SK-N-SH treated with all-trans-retinoic acid at 6 μM for 48 hours (cell line): Measurements from ENCODE around the gene EIF4H.

Experiments used
- ISL1 ChIP-seq: fragments of 250-450 bp; sonication (Bioruptor Pico); IDR thresholded peaks from 2 replicates; pipeline ENCODE4 v2.1.2; 2022; ENCODE audit warnings: mild to moderate bottlenecking, moderate library complexity
- PPARA ChIP-seq: fragments of 250-450 bp; sonication (Bioruptor Pico); IDR thresholded peaks from 2 replicates; pipeline ENCODE4 v1.5.0; 2020; ENCODE audit warnings: mild to moderate bottlenecking, borderline replicate concordance
- RARB ChIP-seq: fragments of 250-450 bp; sonication (Bioruptor Pico); IDR thresholded peaks from 2 replicates; pipeline ENCODE4 v1.8.0; 2021; ENCODE audit warnings: mild to moderate bottlenecking, moderate library complexity
- ZFP30 ChIP-seq: fragments of 450-650 bp; formaldehyde crosslinking; IDR thresholded peaks from 2 replicates; pipeline ENCODE4 v1.5.0; 2022; ENCODE audit warnings: mild to moderate bottlenecking, moderate library complexity
- ZNF70 ChIP-seq: fragments of 450-650 bp; formaldehyde crosslinking; IDR thresholded peaks from 2 replicates; pipeline ENCODE4 v1.5.0; 2020; ENCODE audit warnings: mild to moderate bottlenecking, moderate library complexity
- ZNF8 ChIP-seq: fragments of 450-650 bp; formaldehyde crosslinking; IDR thresholded peaks from 2 replicates; pipeline ENCODE4 v1.5.0; 2020; ENCODE audit warnings: mild to moderate bottlenecking, moderate library complexity
- TF ChIP-seq, protein P1 (sequence below): fragments of 250-450 bp; sonication (Bioruptor Pico); IDR thresholded peaks from 2 replicates; pipeline ENCODE4 v1.5.0; 2020; ENCODE audit warnings: mild to moderate bottlenecking, moderate library complexity
- TF ChIP-seq, protein P2 (sequence below): fragments of 250-450 bp; sonication (Bioruptor Pico); IDR thresholded peaks from 2 replicates; pipeline ENCODE4 v1.8.0; 2020; ENCODE audit warnings: mild to moderate bottlenecking, moderate library complexity, borderline replicate concordance

DNA sequence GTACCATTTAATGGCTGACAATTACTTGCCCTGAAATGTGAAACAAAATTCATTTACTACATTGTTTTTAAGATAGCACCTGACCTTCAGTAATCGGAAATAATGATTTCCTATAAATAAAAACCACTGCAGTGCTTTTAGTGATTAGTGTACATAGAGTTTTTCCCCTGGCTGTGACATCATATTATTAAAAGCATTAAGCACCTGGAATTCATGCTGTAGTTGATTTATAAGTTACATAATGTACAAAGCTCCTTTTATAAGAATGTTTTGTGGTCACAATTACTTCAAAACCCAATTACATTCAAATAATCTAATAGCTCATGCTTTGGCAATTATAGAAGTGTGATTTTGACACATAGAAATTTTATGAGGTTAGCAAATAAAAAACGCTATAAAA, 44.3 kb upstream of the EIF4H start:
- TF ChIP-seq PPARA (no peak), ISL1 (CRISPR knock-in tag) (peak; percentile 29; the same call in 1 of the 2 replicates), ZNF8 (CRISPR knock-in tag) (no peak), ZFP30 (CRISPR knock-in tag) (no peak), RARB (CRISPR knock-in tag) (no peak), ZNF70 (CRISPR knock-in tag) (no peak)
- TF ChIP-seq, protein P1, sequence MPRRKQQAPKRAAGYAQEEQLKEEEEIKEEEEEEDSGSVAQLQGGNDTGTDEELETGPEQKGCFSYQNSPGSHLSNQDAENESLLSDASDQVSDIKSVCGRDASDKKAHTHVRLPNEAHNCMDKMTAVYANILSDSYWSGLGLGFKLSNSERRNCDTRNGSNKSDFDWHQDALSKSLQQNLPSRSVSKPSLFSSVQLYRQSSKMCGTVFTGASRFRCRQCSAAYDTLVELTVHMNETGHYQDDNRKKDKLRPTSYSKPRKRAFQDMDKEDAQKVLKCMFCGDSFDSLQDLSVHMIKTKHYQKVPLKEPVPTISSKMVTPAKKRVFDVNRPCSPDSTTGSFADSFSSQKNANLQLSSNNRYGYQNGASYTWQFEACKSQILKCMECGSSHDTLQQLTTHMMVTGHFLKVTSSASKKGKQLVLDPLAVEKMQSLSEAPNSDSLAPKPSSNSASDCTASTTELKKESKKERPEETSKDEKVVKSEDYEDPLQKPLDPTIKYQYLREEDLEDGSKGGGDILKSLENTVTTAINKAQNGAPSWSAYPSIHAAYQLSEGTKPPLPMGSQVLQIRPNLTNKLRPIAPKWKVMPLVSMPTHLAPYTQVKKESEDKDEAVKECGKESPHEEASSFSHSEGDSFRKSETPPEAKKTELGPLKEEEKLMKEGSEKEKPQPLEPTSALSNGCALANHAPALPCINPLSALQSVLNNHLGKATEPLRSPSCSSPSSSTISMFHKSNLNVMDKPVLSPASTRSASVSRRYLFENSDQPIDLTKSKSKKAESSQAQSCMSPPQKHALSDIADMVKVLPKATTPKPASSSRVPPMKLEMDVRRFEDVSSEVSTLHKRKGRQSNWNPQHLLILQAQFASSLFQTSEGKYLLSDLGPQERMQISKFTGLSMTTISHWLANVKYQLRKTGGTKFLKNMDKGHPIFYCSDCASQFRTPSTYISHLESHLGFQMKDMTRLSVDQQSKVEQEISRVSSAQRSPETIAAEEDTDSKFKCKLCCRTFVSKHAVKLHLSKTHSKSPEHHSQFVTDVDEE (CRISPR knock-in tag), result no peak
- TF ChIP-seq, protein P2, sequence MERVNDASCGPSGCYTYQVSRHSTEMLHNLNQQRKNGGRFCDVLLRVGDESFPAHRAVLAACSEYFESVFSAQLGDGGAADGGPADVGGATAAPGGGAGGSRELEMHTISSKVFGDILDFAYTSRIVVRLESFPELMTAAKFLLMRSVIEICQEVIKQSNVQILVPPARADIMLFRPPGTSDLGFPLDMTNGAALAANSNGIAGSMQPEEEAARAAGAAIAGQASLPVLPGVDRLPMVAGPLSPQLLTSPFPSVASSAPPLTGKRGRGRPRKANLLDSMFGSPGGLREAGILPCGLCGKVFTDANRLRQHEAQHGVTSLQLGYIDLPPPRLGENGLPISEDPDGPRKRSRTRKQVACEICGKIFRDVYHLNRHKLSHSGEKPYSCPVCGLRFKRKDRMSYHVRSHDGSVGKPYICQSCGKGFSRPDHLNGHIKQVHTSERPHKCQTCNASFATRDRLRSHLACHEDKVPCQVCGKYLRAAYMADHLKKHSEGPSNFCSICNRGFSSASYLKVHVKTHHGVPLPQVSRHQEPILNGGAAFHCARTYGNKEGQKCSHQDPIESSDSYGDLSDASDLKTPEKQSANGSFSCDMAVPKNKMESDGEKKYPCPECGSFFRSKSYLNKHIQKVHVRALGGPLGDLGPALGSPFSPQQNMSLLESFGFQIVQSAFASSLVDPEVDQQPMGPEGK (CRISPR knock-in tag), result no peak
